DMS 273 treated with DMSO at 0.1 percent for 48 hours (cell line): Measurements from ENCODE around the gene SEMA4G.
"Not testable (repeated sequence)": the region's sequence is repeated elsewhere in the genome, so short reads cannot be mapped to it uniquely, and the experiment has no call there.

ENCODE experiments used
- DNase-seq: peaks from one replicate; lab custom pipeline; 2025; lab: John Stamatoyannopoulos, UW

SEMA4G gene

DNA sequence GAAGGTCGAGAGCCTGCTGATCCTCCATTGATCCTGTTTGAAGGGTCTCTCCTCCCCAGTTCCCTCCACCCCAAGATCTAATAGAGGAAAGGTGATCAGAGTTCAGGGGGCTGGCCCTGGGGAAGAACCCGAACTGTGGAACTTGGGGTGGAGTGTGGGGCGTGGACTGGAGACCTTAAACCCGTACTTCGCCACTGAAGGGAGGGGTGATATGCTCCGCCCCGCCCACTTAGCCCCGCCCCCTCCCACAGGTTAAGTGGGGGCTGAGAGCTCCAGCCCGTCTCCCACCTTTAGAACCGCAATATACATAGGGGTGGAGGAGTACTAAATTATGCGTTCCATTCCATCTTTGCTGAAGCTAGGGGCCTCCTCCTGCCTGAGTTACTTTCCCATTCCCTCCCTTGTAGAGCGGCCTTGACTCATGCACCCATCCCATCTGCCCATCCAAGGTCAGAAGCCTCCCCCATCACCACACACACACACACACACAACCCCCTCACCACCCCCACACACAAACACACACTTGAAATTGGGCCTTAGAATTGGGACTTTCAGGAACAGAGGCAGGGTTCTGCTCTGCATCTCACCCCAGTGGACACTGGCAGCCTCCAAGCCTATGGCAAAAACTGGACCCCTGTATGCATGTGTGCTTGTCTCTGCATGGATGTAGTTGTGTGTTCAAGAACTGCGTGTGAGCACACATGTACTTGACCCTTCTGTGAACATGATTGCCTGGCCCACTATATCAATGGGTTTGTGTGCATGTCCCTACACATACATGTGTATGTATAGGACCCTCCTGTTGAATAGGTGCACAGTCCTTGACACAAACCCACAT, 991 bp downstream of the SEMA4G start:
- DNase-seq: no peak

DNA sequence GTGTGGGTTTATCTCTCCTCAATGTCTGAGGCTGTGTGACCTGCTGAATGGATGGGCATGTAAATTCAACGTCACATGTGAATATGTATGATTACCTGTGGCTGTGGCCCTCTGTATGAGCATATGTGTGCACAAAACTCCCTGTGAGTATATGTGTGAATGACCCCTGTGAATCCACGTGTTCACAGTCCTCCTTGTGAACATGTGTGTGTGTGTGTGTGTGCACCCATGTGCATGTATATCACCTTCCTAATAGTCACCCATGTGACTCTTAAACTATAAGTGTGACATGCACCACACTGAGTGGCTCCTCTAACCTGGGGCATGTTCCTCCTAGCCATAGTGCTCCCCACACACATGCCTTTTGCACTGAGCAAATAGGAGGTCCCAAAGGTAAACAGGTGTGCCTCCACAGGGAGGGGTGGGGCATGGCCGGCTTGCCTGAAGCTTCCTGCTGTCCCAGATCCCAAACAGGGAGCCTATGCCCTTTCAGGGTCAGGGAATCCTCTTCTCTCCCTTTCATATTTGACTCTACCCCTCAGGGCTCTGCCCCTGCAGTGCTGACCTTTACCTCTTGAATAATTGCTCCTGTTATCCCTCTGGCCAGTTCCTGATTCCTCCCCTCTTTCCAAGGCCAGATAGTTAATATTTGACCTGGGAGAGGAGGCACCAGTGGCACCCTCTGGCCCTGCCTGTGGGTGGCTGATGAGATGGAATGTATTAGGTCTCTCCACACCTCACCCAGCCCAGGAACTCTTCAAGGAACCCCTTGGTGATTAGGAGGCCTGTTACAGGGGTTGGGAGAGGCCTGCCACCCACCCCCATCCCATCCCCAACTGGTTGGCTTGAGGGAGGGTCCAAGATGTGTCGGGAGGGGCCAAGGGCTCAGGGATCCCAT, 1.9 kb downstream of the SEMA4G start:
- DNase-seq: no peak

GRCh38 chr10:100972115-100972903, 3.0 kb downstream of the SEMA4G start:
- no peak for DNase-seq

GRCh38 chr10:100972904-100973535, 3.7 kb downstream of the SEMA4G start:
- DNase-seq: no peak

DNA sequence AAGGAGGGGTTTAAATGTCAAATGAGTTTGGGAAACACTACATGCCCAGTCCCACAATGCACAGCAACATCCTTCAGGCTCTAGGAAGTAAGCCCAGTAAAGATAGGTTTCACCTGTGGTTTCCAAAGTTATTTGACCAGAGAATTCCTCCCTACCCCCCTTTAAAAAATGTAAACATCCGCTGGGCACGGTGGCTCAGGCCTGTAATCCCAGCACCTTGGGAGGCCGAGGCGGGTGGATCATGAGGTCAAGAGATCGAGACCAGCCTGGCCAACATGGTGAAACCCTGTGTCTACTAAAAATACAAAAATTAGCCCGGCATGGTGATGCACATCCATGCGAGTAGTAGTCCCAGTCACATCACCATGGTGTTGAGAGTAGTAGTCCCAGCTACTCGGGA, 6.1 kb downstream of the SEMA4G start:
- not testable (repeated sequence) for DNase-seq

DNA sequence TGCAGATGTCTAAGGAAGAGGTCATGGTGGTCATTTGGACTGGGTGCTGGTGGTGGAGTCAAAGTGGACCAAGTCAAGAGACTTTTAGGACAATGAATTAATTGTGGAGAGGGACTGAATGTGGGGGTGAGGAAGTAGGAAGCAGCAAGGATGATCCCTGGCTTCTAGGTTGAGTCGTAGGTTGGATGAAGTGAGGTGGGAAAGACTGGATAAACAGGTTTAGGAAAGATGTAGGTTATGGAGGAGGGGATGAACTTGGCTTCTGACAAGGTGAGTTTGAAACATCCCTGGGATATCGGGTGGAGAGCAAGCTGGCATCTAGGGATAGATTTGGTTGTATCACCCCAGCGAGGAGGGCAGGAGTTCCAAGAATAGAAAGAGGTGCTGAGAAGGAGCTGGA, 7.6 kb downstream of the SEMA4G start:
- DNase-seq: no peak

- no peak for DNase-seq
These were observed 8.1 kb downstream of the SEMA4G start for GRCh38 chr10:100977436-100977835.

- no peak for DNase-seq
These were observed 9.0 kb downstream of the SEMA4G start for GRCh38 chr10:100978121-100978900.

DNA sequence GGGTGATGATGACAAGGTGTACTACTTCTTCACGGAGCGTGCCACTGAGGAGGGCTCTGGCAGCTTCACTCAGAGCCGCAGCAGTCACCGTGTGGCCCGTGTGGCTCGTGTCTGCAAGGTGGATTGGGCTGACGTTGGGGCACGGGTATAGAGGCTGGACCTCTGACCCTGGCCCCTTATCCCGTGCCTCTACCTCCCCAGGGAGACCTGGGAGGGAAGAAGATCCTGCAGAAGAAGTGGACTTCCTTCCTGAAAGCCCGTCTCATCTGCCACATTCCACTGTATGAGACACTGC, 9.5 kb downstream of the SEMA4G start:
- DNase-seq: no peak

GRCh38 chr10:100979791-100980272, 10.5 kb downstream of the SEMA4G start:
- no peak for DNase-seq

- DNase-seq: no peak
These were observed 11.0 kb downstream of the SEMA4G start for GRCh38 chr10:100980311-100980710.

DNA sequence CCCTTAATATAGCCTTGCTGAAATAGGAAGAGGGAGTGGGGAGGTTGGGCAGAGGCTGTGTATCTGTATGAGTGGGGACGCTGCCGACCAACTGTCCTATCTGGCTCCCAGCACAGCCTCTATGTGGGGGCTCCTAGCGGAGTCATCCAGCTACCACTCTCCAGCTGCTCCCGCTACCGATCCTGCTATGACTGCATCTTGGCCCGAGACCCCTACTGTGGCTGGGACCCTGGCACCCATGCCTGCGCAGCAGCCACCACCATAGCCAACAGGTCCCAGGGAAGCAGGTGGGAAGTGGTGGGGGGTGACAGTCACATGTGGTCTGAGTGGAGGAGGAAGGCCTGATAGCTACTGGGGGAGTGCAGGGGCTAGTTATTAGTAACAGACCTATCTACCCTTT, 11.4 kb downstream of the SEMA4G start:
- no peak for DNase-seq

GRCh38 chr10:100981178-100981772, 12.0 kb downstream of the SEMA4G start:
- no peak for DNase-seq

DNA sequence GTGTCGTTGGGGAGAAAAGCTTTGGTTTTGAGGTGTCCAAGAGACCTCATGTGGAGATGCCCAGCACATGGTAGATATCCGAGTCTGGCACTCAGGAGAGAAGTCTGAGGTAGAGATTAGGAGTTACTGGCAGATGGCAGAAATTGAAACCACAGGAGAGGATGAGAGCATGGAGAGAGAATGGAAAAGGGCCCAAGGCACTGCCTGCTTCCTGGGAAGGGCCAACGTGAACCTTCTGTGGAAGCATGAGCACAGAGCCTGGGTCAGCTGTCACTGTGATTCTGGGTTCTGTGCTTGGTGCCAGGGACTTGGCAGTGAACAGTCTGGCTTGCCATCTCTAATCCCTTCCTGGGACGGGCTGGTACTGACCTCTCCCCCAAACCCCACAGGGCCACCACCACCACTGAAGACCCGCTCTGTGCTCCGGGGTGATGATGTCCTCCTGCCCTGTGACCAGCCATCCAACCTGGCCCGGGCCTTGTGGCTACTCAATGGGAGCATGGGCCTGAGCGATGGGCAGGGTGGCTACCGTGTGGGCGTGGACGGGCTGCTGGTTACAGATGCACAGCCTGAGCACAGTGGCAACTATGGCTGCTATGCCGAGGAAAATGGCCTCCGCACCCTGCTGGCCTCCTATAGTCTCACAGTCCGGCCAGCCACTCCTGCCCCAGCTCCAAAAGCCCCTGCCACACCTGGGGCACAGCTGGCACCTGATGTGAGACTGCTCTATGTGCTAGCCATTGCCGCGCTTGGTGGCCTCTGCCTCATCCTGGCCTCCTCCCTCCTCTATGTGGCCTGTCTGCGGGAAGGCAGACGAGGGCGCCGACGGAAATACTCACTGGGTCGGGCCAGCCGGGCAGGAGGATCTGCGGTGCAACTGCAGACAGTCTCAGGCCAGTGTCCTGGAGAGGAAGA, 13.9 kb downstream of the SEMA4G start:
- no peak for DNase-seq

- no peak for DNase-seq
These were observed 14.8 kb downstream of the SEMA4G start for GRCh38 chr10:100983868-100984671.

DNA sequence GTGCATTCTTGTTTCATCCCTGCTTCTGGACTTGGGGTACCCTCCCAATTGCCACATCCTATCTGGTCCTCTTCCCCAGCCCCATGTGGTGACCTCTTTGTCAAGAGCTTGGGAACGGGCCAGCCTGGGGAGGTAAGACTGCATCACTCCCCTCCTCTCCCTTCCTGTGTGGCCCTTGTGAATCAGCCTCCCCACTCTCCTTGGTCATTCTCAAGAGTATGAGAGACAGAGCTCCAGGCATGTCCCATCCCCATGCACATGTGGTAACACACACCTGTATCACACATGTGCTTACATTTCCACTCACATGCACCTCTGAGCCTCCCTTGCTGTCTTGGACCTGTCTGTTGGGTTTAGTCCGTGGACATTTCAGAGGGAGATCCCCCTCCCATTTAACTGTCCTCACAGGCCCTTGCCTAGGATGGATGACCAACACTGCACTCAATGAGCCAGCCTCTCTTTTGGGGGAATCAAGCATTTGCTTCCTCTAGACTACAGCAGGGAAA, 15.4 kb downstream of the SEMA4G start:
- no peak for DNase-seq

GRCh38 chr10:100985336-100985735, 16.0 kb downstream of the SEMA4G start:
- DNase-seq: no peak

DNA sequence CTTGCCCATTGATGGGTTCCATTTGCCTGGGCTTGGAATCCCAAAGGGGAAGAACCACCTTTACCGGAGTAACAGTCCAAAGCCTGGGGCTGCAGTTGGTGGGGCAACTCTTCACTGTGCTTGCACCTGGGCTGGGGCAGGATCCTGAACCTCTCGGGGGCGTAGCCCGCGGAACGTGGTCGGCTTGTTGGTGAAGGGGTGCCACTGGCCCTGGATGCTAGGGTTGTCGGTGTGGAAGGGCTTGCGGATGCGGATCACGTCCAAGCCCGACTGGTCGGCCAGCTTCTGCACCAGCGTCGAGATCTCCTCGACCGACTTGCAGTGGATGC, 17.3 kb downstream of the SEMA4G start:
- no peak for DNase-seq
